ENCODE data around the gene ITGA5. TPM values are rescaled to one million over a fixed set of nuclear protein-coding genes. Genes with fewer than 3 reads are reported as not detected.

ITGA5 gene
- total and polyA plus RNA-seq, 2 of the 13 experiments (the other 11 are each of a cell fraction or from before 2014, with no cell fraction given): 0.20 to 0.40 TPM

DNA sequence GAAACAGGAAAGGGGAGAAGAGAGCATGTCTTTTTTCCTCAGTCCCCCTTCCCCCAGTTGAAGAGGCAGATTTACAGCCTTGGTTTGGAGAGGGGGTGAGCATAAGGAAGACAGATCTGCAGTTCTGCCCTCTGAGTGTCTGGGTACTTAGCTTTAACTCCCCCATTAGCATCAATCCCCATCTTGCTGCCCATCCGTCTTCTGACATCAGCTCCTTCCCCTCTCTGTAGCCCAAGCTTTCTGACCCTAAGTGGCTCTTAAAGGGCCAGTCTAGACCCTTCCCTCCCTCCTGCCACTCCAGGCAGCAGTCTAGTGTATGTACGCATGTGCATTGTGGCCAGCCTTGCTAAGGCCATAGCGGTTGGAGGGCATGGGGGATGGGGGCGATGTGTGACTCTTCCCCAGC, 62.1 kb downstream of the ITGA5 start (continued):
- TF ChIP-seq FOXC1 (CRISPR knock-in tag; IDR thresholded peaks at IDR 0.05; ENCODE audit: borderline replicate concordance) (no peak), FLYWCH1 (CRISPR knock-in tag; IDR thresholded peaks at IDR 0.05) (no peak), ZNF543 (CRISPR knock-in tag; IDR thresholded peaks at IDR 0.05) (no peak)
- TF ChIP-seq, protein P1, sequence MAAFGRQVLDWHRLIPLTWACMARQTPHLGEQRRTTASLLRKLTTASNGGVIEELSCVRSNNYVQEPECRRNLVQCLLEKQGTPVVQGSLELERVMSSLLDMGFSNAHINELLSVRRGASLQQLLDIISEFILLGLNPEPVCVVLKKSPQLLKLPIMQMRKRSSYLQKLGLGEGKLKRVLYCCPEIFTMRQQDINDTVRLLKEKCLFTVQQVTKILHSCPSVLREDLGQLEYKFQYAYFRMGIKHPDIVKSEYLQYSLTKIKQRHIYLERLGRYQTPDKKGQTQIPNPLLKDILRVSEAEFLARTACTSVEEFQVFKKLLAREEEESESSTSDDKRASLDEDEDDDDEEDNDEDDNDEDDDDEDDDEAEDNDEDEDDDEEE (CRISPR knock-in tag; IDR thresholded peaks at IDR 0.05): no peak
- TF ChIP-seq, protein P2, sequence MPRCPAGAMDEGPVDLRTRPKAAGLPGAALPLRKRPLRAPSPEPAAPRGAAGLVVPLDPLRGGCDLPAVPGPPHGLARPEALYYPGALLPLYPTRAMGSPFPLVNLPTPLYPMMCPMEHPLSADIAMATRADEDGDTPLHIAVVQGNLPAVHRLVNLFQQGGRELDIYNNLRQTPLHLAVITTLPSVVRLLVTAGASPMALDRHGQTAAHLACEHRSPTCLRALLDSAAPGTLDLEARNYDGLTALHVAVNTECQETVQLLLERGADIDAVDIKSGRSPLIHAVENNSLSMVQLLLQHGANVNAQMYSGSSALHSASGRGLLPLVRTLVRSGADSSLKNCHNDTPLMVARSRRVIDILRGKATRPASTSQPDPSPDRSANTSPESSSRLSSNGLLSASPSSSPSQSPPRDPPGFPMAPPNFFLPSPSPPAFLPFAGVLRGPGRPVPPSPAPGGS (CRISPR knock-in tag; IDR thresholded peaks at IDR 0.05): no peak

DNA sequence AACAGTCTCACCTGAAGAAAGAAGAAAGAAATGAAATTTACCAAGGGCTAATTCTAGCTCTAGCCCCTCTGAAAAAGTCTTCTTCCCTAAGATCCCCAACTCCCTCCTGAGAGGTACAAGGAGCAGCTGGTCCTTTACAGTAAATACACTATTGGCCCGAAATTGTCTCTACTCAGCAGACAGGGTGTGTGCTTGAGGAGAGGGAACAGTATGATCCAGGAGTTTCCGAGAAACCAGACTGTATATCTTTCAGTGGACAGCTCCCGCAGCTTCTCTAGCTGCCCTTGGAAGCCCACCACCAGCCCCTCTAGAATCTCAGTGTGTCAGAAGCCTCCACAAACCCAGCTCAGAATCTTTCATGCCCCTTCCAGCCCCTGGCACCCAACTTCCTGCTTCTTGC, 62.8 kb downstream of the ITGA5 start:
- Histone ChIP-seq H3K9ac (ENCODE audit: insufficient read depth, low read depth, low read length) (no peak overlapping the region), H2AFZ (ENCODE audit: low read length) (no peak overlapping the region), H4K20me1 (ENCODE audit: insufficient read depth, low read length) (no peaks in the 10 kb centered on the region), H3K4me3 (replicated peaks in 1 of 3; ENCODE audit: insufficient read depth in 1 of 3, low read depth in 2 of 3, low read length in 3 of 3) (no peak overlapping the region), H3K27ac (ENCODE audit: extremely low read length, insufficient read depth, low read length) (no peak overlapping the region), H3K36me3 (replicated peaks in 1 of 2; ENCODE audit: control insufficient read depth in 1 of 2, insufficient read depth in 2 of 2, low read length in 2 of 2) (peaks cover 1 to 3% of the 10 kb centered on the region in 2 experiments; a peak in 4 of 5 replicates), H3K27me3 (ENCODE audit: control insufficient read depth in 1 of 2, insufficient read depth in 2 of 2, low read length in 2 of 2) (no peaks in the 10 kb centered on the region; a peak in 1 of 5 replicates), H3K79me2 (ENCODE audit: insufficient read depth, low read length) (no peaks in the 10 kb centered on the region), H3K9me3 (ENCODE audit: low read length) (no peaks in the 10 kb centered on the region), H3K4me2 (ENCODE audit: low read depth, low read length) (no peak overlapping the region), H3K4me1 (ENCODE audit: insufficient read depth, low read length) (peaks cover 62% of the 10 kb centered on the region)
- WGBS (ENCODE audit: low lambda C conversion rate): 100% methylated on average over 3 of the region's 3 CpGs
- ATAC-seq (no peak), FAIRE-seq (no peak), DNase-seq (ENCODE audit: low spot score) (no peak)
- ChIA-PET POLR2A (interaction anchor here (0.8 to 1.5 kb wide), 2 partner anchors 50 to 70 kb away, joined by 3 to 4 read pairs; no protein-coding TSS in a partner anchor), CTCF (ENCODE audit: low intra/inter-chr PET ratio, low total read pairs) (no interaction called here)
- in situ Hi-C loops (cut with HindIII; ENCODE audit: extremely low pct_ligation_motif_present, low pct_unique_long_range_greater_than_20kb) (no loop called here), intact Hi-C loops (cut with micrococcal nuclease; ENCODE audit: unreplicated experiment) (no loop called here)
- BruUV-seq (replicated peaks): no TSS peak
- no peak for TF ChIP-seq ZNF253 (CRISPR knock-in tag; IDR thresholded peaks at IDR 0.05; ENCODE audit: borderline replicate concordance)
- TF ChIP-seq, protein P3, sequence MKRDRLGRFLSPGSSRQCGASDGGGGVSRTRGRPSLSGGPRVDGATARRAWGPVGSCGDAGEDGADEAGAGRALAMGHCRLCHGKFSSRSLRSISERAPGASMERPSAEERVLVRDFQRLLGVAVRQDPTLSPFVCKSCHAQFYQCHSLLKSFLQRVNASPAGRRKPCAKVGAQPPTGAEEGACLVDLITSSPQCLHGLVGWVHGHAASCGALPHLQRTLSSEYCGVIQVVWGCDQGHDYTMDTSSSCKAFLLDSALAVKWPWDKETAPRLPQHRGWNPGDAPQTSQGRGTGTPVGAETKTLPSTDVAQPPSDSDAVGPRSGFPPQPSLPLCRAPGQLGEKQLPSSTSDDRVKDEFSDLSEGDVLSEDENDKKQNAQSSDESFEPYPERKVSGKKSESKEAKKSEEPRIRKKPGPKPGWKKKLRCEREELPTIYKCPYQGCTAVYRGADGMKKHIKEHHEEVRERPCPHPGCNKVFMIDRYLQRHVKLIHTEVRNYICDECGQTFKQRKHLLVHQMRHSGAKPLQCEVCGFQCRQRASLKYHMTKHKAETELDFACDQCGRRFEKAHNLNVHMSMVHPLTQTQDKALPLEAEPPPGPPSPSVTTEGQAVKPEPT (CRISPR knock-in tag; IDR thresholded peaks at IDR 0.05; ENCODE audit: low read depth): no peak
